ENCODE data around the gene ARF3. TPM values are rescaled to one million over a fixed set of nuclear protein-coding genes. Genes with fewer than 3 reads are reported as not detected.
A peak's percentile ranks its signal among the peaks of the same experiment; 100 is the strongest.

Gene ARF3
- total and polyA plus RNA-seq, 2 donors (not counting 1 experiment from before 2014, with no cell fraction given): 28.1 to 182 TPM

DNA sequence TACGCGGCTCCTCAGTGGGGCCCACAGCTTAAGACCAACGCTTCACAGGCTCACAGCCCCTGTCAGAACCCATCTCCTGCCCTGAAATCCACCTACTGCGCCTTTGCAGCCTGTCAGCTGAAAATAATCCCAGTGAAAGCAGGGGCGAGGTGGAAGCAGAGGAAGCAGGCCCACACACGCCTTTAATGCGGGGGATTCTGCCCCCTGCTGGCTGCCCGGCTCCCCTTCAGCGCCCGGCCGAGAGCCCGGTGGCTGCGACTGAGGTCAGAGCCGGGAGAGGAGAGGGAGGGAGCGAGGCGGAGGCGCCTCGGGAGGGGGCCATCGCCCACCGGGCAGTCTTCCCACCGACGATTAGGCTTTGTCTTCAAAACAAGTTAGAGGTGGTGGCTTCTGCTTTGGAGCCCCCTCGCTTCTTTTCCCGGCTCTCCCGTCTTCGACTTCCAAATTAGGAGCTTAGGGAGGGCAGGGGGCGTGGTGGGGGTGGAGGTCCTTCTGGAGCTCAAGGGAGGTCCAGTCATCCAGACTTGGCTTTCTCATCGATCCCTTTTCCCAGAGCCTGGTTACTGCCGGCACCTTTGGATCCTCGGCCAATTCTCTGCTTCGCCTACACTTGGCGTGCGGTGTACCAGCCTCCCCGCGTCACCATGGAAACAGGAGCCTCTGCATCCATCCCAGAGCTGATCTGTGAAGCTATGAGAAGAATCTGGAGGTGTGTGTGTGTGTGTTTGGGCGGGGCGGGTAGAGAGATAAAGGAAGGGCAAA lies 66.4 kb downstream of the ARF3 start:
- Histone ChIP-seq H3K27ac (ENCODE audit: insufficient read depth, low read length) (no peak overlapping the region), H3K79me2 (ENCODE audit: control insufficient read depth, insufficient read depth, low read length) (no peaks in the 10 kb centered on the region), H3K4me3 (replicated peaks in 1 of 4; ENCODE audit: control extremely low read depth in 1 of 4, insufficient read depth in 1 of 4, low read depth in 3 of 4, low read length in 4 of 4) (peak overlapping the region in 2 of 4 experiments; percentile 33 to 41), H3K9ac (ENCODE audit: insufficient read depth, low read length) (no peak overlapping the region), H3K9me3 (ENCODE audit: control insufficient read depth, insufficient read depth, low read depth, low read length) (no peaks in the 10 kb centered on the region), H3K27me3 (ENCODE audit: control insufficient read depth, insufficient read depth, low read length) (peaks cover 5% of the 10 kb centered on the region), H3K36me3 (ENCODE audit: control insufficient read depth, insufficient read depth, low read length) (no peaks in the 10 kb centered on the region), H3K4me2 (ENCODE audit: extremely low read depth, insufficient read depth, low read length) (peak overlapping the region; percentile 77), H4K20me1 (ENCODE audit: control insufficient read depth, extremely low read depth, insufficient read depth, low read length) (no peaks in the 10 kb centered on the region), H2AFZ (ENCODE audit: low read length) (peak overlapping the region; percentile 50), H3K4me1 (ENCODE audit: control insufficient read depth, extremely low read depth, insufficient read depth, low read length) (no peaks in the 10 kb centered on the region)
- TF ChIP-seq, protein P1, sequence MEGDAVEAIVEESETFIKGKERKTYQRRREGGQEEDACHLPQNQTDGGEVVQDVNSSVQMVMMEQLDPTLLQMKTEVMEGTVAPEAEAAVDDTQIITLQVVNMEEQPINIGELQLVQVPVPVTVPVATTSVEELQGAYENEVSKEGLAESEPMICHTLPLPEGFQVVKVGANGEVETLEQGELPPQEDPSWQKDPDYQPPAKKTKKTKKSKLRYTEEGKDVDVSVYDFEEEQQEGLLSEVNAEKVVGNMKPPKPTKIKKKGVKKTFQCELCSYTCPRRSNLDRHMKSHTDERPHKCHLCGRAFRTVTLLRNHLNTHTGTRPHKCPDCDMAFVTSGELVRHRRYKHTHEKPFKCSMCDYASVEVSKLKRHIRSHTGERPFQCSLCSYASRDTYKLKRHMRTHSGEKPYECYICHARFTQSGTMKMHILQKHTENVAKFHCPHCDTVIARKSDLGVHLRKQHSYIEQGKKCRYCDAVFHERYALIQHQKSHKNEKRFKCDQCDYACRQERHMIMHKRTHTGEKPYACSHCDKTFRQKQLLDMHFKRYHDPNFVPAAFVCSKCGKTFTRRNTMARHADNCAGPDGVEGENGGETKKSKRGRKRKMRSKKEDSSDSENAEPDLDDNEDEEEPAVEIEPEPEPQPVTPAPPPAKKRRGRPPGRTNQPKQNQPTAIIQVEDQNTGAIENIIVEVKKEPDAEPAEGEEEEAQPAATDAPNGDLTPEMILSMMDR (conservative IDR thresholded peaks at IDR 0.05 in 1 of 2, IDR thresholded peaks at IDR 0.05 in 1 of 2; ENCODE audit: low read depth in 1 of 2, low read length in 2 of 2): peak; percentile 83 to 85
- peak; percentile 67 for TF ChIP-seq EZH2 (IDR thresholded peaks at IDR 0.05; ENCODE audit: low read length, missing control alignments)
- peak; percentile 45 to 64 for DNase-seq (ENCODE audit: low read depth in 2 of 2)

DNA sequence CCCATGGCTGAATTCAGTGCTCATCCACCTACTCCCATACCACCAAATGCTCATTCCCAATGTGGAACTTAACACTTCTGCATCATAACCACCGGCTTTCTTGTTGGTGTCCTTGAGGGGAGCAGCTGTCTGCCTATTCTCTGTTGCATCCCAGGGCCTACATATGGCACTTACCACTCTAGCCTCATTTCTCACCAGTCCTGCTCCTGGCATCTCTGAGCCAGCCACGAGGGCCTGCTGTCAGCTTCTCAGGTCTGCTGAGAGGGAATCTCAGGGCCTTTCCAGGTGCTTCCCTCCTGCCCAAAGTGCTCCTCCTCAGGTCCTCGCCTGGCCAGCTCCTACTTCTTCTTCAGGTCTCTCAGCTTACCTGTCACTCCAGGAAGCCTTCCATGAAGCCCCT lies 67.6 kb downstream of the ARF3 start:
- peaks cover 7% of the 10 kb centered on the region for H3K27me3 ChIP-seq (ENCODE audit: control insufficient read depth, insufficient read depth, low read length)
- H3K4me1 ChIP-seq (ENCODE audit: control insufficient read depth, extremely low read depth, insufficient read depth, low read length): no peaks in the 10 kb centered on the region
- H4K20me1 ChIP-seq (ENCODE audit: control insufficient read depth, extremely low read depth, insufficient read depth, low read length): no peaks in the 10 kb centered on the region
- no peak overlapping the region for H3K9ac ChIP-seq (ENCODE audit: insufficient read depth, low read length)
- no peaks in the 10 kb centered on the region for H3K36me3 ChIP-seq (ENCODE audit: control insufficient read depth, insufficient read depth, low read length)
- H3K4me3 ChIP-seq (replicated peaks in 1 of 4; ENCODE audit: control extremely low read depth in 1 of 4, insufficient read depth in 1 of 4, low read depth in 3 of 4, low read length in 4 of 4): no peak overlapping the region
- no peaks in the 10 kb centered on the region for H3K9me3 ChIP-seq (ENCODE audit: control insufficient read depth, insufficient read depth, low read depth, low read length)
- H3K27ac ChIP-seq (ENCODE audit: insufficient read depth, low read length): no peak overlapping the region
- DNase-seq (ENCODE audit: low read depth in 2 of 2): no peak
- no peaks in the 10 kb centered on the region for H3K79me2 ChIP-seq (ENCODE audit: control insufficient read depth, insufficient read depth, low read length)
- H2AFZ ChIP-seq (ENCODE audit: low read length): no peak overlapping the region
- no peak overlapping the region for H3K4me2 ChIP-seq (ENCODE audit: extremely low read depth, insufficient read depth, low read length)
- TF ChIP-seq EZH2 (IDR thresholded peaks at IDR 0.05; ENCODE audit: low read length, missing control alignments): no peak
- TF ChIP-seq, protein P1 (conservative IDR thresholded peaks at IDR 0.05 in 1 of 2, IDR thresholded peaks at IDR 0.05 in 1 of 2; ENCODE audit: low read depth in 1 of 2, low read length in 2 of 2): no peak

Other genes starting within 250 kb of the ARF3 start
- gene CCNT1, start 240.8 kb downstream of the ARF3 start, total RNA-seq: 21.6 and 24.6 TPM in 2 replicates
- gene CCNT1, start 240.8 kb downstream of the ARF3 start, polyA plus RNA-seq: 15.5 and 20.4 TPM in 2 replicates
- 34.7 and 53.2 TPM in 2 replicates for gene ADCY6, start 168.4 kb downstream of the ARF3 start, total RNA-seq
- gene ADCY6, start 168.4 kb downstream of the ARF3 start, polyA plus RNA-seq: 14.4 and 27.4 TPM in 2 replicates
- 18.5 and 28.4 TPM in 2 replicates for gene CACNB3, start 139.0 kb downstream of the ARF3 start, total RNA-seq
- gene CACNB3, start 139.0 kb downstream of the ARF3 start, polyA plus RNA-seq: 40.6 and 46.2 TPM in 2 replicates
- gene DDX23, start 105.3 kb downstream of the ARF3 start, total RNA-seq: 62.4 and 65.5 TPM in 2 replicates
- gene DDX23, start 105.3 kb downstream of the ARF3 start, polyA plus RNA-seq: 48.6 and 65.1 TPM in 2 replicates
- under 0.01 and 0.17 TPM in 2 replicates for gene RND1, start 91.6 kb downstream of the ARF3 start, total RNA-seq
- gene RND1, start 91.6 kb downstream of the ARF3 start, polyA plus RNA-seq: 0.08 and 0.12 TPM in 2 replicates
- 10.0 and 12.6 TPM in 2 replicates for gene FKBP11, start 32.0 kb downstream of the ARF3 start, total RNA-seq
- 20.8 and 48.8 TPM in 2 replicates for gene FKBP11, start 32.0 kb downstream of the ARF3 start, polyA plus RNA-seq
- under 0.01 TPM in 1 of 2 replicates, not detected in the other for gene WNT10B, start 14.2 kb upstream of the ARF3 start, total RNA-seq
- 0.05 and 0.11 TPM in 2 replicates for gene WNT10B, start 14.2 kb upstream of the ARF3 start, polyA plus RNA-seq
- not detected in 2 replicates for gene WNT1, start 20.8 kb upstream of the ARF3 start, total RNA-seq
- not detected in 2 replicates for gene WNT1, start 20.8 kb upstream of the ARF3 start, polyA plus RNA-seq
- gene DDN, start 41.9 kb upstream of the ARF3 start, total RNA-seq: under 0.01 TPM in 2 replicates
- 0.05 and 0.09 TPM in 2 replicates for gene DDN, start 41.9 kb upstream of the ARF3 start, polyA plus RNA-seq
- gene PRKAG1, start 61.3 kb upstream of the ARF3 start, total RNA-seq: 65.2 and 76.5 TPM in 2 replicates
- 107 and 110 TPM in 2 replicates for gene PRKAG1, start 61.3 kb upstream of the ARF3 start, polyA plus RNA-seq
- gene KMT2D, start 103.3 kb upstream of the ARF3 start, total RNA-seq: 21.1 and 33.0 TPM in 2 replicates
- gene KMT2D, start 103.3 kb upstream of the ARF3 start, polyA plus RNA-seq: 7.3 and 10.0 TPM in 2 replicates
- 0.33 and 0.51 TPM in 2 replicates for gene RHEBL1, start 112.5 kb upstream of the ARF3 start, total RNA-seq
- gene RHEBL1, start 112.5 kb upstream of the ARF3 start, polyA plus RNA-seq: 0.28 and 0.41 TPM in 2 replicates
- gene DHH, start 137.3 kb upstream of the ARF3 start, total RNA-seq: under 0.01 TPM in 2 replicates
- 0.01 TPM in 2 replicates for gene DHH, start 137.3 kb upstream of the ARF3 start, polyA plus RNA-seq
- 53.2 and 54.2 TPM in 2 replicates for gene LMBR1L, start 153.4 kb upstream of the ARF3 start, total RNA-seq
- gene LMBR1L, start 153.4 kb upstream of the ARF3 start, polyA plus RNA-seq: 28.0 and 30.9 TPM in 2 replicates
- gene TUBA1B, start 173.9 kb upstream of the ARF3 start, total RNA-seq: 656 and 1,258 TPM in 2 replicates
- 3,083 and 6,675 TPM in 2 replicates for gene TUBA1B, start 173.9 kb upstream of the ARF3 start, polyA plus RNA-seq
- 772 and 888 TPM in 2 replicates for gene TUBA1A, start 231.6 kb upstream of the ARF3 start, total RNA-seq
- 2,642 and 3,496 TPM in 2 replicates for gene TUBA1A, start 231.6 kb upstream of the ARF3 start, polyA plus RNA-seq